OCI-LY1 (cell line): Measurements from ENCODE around the gene SV2A.
"Not testable (repeated sequence)": the region's sequence is repeated elsewhere in the genome, so short reads cannot be mapped to it uniquely, and the experiment has no call there.

Source experiments
- H2AFZ ChIP-seq: fragments of 200-600 bp; sonication (generic), shearing (Covaris generic); 2 replicates; pipeline ENCODE4 v1.6.0; 2014; ENCODE audit warnings: antibody characterized with exemption, mild to moderate bottlenecking, low read length
- H3F3A ChIP-seq: fragments of 200-600 bp; sonication (generic), shearing (Covaris generic); 2 replicates; pipeline ENCODE4 v1.6.0; 2014; ENCODE audit warnings: mild to moderate bottlenecking, antibody characterized with exemption, low read length, moderate library complexity; ENCODE audit not compliant: insufficient read depth
- H3K27ac ChIP-seq: fragments of 200-600 bp; sonication (generic); 2 replicates; pipeline ENCODE4 v1.5.1; 2014; ENCODE audit warnings: low read length, mixed run types, mild to moderate bottlenecking, low read depth; ENCODE audit not compliant: poor library complexity, severe bottlenecking
- H3K27me3 ChIP-seq: fragments of 200-600 bp; sonication (generic); 2 replicates; pipeline ENCODE4 v1.6.0; 2014; ENCODE audit warnings: antibody characterized with exemption, mild to moderate bottlenecking, low read length, moderate library complexity; ENCODE audit not compliant: insufficient read depth
- H3K36me3 ChIP-seq: fragments of 200-600 bp; sonication (generic); 2 replicates; pipeline ENCODE4 v1.6.1; 2014; ENCODE audit warnings: mild to moderate bottlenecking, antibody characterized with exemption, low read length, moderate library complexity, mixed read lengths; ENCODE audit not compliant: insufficient read depth
- H3K4me1 ChIP-seq: fragments of 200-600 bp; sonication (generic); 2 replicates; pipeline ENCODE4 v1.5.1; 2014; ENCODE audit warnings: mild to moderate bottlenecking, low read length, moderate library complexity; ENCODE audit not compliant: insufficient read depth, severe bottlenecking
- H3K4me2 ChIP-seq: fragments of 200-600 bp; sonication (generic), shearing (Covaris generic); 2 replicates; pipeline ENCODE4 v1.6.1; 2014; ENCODE audit warnings: low read length
- H3K4me3 ChIP-seq: fragments of 200-600 bp; sonication (generic); 2 replicates; pipeline ENCODE4 v1.5.1; 2014; ENCODE audit warnings: low read length, low read depth, mild to moderate bottlenecking, mixed read lengths; ENCODE audit not compliant: poor library complexity, severe bottlenecking
- H3K79me2 ChIP-seq: fragments of 200-600 bp; shearing (Covaris generic); 2 replicates; pipeline ENCODE4 v1.6.1; 2016; ENCODE audit warnings: mixed run types, low read length, mixed read lengths; ENCODE audit not compliant: insufficient read depth
- H3K9ac ChIP-seq: fragments of 200-600 bp; sonication (generic), shearing (Covaris generic); 2 replicates; pipeline ENCODE4 v1.6.1; 2014; ENCODE audit warnings: mild to moderate bottlenecking, low read length, mixed read lengths
- H3K9me2 ChIP-seq: fragments of 200-600 bp; sonication (generic), shearing (Covaris generic); 2 replicates; pipeline ENCODE4 v1.6.1; 2014; ENCODE audit warnings: low read depth, mild to moderate bottlenecking, low read length, mixed read lengths
- H3K9me3 ChIP-seq: fragments of 200-600 bp; shearing (Covaris generic); 2 replicates; pipeline ENCODE4 v1.6.1; 2014; ENCODE audit warnings: low read length, mixed read lengths
- H4K20me1 ChIP-seq: fragments of 200-600 bp; sonication (generic), shearing (Covaris generic); 2 replicates; pipeline ENCODE4 v1.6.0; 2016; ENCODE audit warnings: mild to moderate bottlenecking, low read length; ENCODE audit not compliant: insufficient read depth
- EZH2 ChIP-seq: fragments of 200-600 bp; sonication (generic), shearing (Covaris generic); IDR thresholded peaks from 2 replicates; pipeline ENCODE4 v1.8.0; 2017; ENCODE audit warnings: borderline replicate concordance, mixed run types, mild to moderate bottlenecking, antibody characterized with exemption, low read length, moderate library complexity, mixed read lengths
- TF ChIP-seq, protein P1 (sequence below): fragments of 200-600 bp; sonication (generic), shearing (Covaris generic); IDR thresholded peaks from 2 replicates; pipeline ENCODE4 v1.5.1; 2017; ENCODE audit warnings: mild to moderate bottlenecking, antibody characterized with exemption, low read length, moderate library complexity, mixed read lengths

Gene SV2A

GRCh38 chr1:149879556-149879955 lies 38.1 kb downstream of the SV2A start:
- no peaks in the 10 kb centered on the region for H3K27me3 ChIP-seq
- H3K9me3 ChIP-seq, result no peaks in the 10 kb centered on the region
- no peak overlapping the region for H3K9ac ChIP-seq
- H2AFZ ChIP-seq, result no peak overlapping the region
- H3K79me2 ChIP-seq, result no peaks in the 10 kb centered on the region
- no peaks in the 10 kb centered on the region for H4K20me1 ChIP-seq
- H3K9me2 ChIP-seq, result no peaks in the 10 kb centered on the region
- no peak overlapping the region for H3K27ac ChIP-seq
- no peak overlapping the region for H3K4me2 ChIP-seq
- no peak overlapping the region for H3K4me3 ChIP-seq
- no peaks in the 10 kb centered on the region for H3F3A ChIP-seq
- no peaks in the 10 kb centered on the region for H3K36me3 ChIP-seq
- H3K4me1 ChIP-seq, result peaks cover 11% of the 10 kb centered on the region
- TF ChIP-seq EZH2, result no peak
- TF ChIP-seq, protein P1, sequence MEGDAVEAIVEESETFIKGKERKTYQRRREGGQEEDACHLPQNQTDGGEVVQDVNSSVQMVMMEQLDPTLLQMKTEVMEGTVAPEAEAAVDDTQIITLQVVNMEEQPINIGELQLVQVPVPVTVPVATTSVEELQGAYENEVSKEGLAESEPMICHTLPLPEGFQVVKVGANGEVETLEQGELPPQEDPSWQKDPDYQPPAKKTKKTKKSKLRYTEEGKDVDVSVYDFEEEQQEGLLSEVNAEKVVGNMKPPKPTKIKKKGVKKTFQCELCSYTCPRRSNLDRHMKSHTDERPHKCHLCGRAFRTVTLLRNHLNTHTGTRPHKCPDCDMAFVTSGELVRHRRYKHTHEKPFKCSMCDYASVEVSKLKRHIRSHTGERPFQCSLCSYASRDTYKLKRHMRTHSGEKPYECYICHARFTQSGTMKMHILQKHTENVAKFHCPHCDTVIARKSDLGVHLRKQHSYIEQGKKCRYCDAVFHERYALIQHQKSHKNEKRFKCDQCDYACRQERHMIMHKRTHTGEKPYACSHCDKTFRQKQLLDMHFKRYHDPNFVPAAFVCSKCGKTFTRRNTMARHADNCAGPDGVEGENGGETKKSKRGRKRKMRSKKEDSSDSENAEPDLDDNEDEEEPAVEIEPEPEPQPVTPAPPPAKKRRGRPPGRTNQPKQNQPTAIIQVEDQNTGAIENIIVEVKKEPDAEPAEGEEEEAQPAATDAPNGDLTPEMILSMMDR, result no peak

- H3K27me3 ChIP-seq, result no peaks in the 10 kb centered on the region
- H3K79me2 ChIP-seq, result no peaks in the 10 kb centered on the region
- H2AFZ ChIP-seq, result no peak overlapping the region
- H3F3A ChIP-seq, result no peaks in the 10 kb centered on the region
- H4K20me1 ChIP-seq, result no peaks in the 10 kb centered on the region
- no peaks in the 10 kb centered on the region for H3K4me1 ChIP-seq
- H3K9me3 ChIP-seq, result no peaks in the 10 kb centered on the region
- H3K4me2 ChIP-seq, result no peak overlapping the region
- H3K27ac ChIP-seq, result no peak overlapping the region
- H3K36me3 ChIP-seq, result no peaks in the 10 kb centered on the region
- H3K9me2 ChIP-seq, result no peaks in the 10 kb centered on the region
- H3K9ac ChIP-seq, result no peak overlapping the region
- no peak overlapping the region for H3K4me3 ChIP-seq
- TF ChIP-seq, protein P1, result no peak
- TF ChIP-seq EZH2, result no peak
Measured at GRCh38 chr1:149877211-149877946, 40.3 kb downstream of the SV2A start.

DNA sequence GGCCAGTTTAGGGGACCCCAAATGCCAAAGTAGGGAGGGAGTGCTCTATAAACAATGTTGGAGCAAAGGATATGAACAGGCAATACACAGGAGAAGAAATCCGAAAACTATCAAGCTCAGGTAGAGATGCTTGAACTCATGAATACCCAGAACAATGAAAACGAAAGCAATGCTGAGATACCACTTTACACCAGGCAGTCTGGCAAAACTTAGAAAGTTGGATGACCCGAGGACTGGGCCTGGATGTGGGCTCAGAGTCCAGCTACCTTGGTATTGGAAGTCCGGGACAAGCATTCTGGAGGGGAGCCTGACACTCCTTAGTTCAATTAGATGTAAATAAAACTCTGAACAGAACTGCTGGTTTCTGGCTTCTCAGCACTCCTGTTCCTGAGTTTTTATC lies 44.6 kb downstream of the SV2A start:
- H3K9ac ChIP-seq, H3K4me1 ChIP-seq, H3K36me3 ChIP-seq: not testable (repeated sequence)

DNA sequence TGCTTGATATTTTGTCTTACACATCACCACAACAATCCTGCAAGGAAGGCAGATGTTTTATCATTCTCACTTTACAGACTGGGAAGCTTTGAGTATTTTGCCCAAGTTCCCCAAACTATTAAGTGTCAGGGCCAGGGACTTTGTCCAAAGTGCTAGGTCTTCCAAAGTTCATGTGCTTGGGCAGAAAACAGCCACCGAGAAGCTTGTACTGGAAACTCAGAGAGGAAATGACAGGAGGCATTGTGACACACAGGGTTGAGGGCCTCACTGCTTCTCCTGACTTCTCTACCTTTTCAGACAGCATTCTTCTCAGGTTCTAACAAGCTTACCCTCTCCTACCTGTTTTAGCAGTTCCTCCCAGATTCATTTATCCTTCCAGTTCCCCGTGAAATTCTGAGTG lies 50.8 kb downstream of the SV2A start:
- H3K27me3 ChIP-seq, H3K27ac ChIP-seq, H2AFZ ChIP-seq, H3K79me2 ChIP-seq, H3K9ac ChIP-seq, H3K36me3 ChIP-seq, H4K20me1 ChIP-seq, H3K4me3 ChIP-seq, H3F3A ChIP-seq, H3K4me1 ChIP-seq, H3K9me3 ChIP-seq, H3K9me2 ChIP-seq, H3K4me2 ChIP-seq: not testable (repeated sequence)

More for the DNA sequence above, 44.6 kb downstream of the SV2A start:
- H3K4me3 ChIP-seq, H2AFZ ChIP-seq, H3K79me2 ChIP-seq, H3K27me3 ChIP-seq, H3K4me2 ChIP-seq, H3K9me2 ChIP-seq, H3F3A ChIP-seq, H3K27ac ChIP-seq, H4K20me1 ChIP-seq, H3K9me3 ChIP-seq: not testable (repeated sequence)

GRCh38 chr1:149861497-149862054 lies 56.1 kb downstream of the SV2A start:
- not testable (repeated sequence) for H3K27me3 ChIP-seq, H3K4me2 ChIP-seq

DNA sequence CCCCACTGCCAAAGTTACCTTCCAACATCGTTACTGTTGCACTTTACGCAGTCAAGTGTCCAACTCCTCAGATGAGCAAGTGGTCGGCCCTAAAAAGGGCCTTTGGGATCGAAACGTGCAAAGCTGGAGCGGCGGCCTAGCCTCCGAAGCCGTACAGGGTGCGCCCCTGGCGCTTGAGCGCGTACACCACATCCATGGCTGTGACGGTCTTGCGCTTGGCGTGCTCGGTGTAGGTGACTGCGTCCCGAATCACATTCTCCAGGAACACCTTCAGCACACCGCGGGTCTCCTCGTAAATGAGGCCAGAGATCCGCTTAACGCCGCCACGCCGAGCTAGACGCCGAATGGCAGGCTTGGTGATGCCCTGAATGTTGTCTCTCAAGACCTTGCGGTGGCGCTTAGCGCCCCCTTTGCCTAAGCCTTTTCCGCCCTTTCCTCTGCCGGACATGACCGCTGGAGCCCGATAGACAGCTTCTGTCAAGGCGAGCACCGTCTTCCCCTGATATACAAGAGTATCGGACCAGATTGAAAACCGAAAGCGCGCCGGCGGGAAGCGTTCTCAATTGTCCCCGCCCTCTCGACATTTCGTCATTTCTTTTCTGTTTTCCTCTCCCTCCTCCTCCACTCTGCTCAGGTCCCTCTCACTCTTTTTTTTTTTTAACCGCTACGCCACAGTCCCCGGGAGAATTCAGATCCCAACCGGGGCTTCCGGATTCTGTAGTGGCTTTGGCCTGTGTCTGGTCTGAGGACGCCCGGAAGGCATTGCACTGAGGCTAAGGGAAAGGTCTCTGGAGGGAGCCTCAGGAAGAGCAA lies 56.8 kb downstream of the SV2A start:
- H3K4me1 ChIP-seq, H3F3A ChIP-seq, H3K27me3 ChIP-seq, H3K9me3 ChIP-seq, H2AFZ ChIP-seq, H3K79me2 ChIP-seq, H3K9me2 ChIP-seq, H3K27ac ChIP-seq, H3K36me3 ChIP-seq, H3K9ac ChIP-seq, H3K4me3 ChIP-seq, H3K4me2 ChIP-seq, H4K20me1 ChIP-seq: not testable (repeated sequence)

More at GRCh38 chr1:149861497-149862054, 56.1 kb downstream of the SV2A start:
- H4K20me1 ChIP-seq, H3K9me3 ChIP-seq, H3K79me2 ChIP-seq, H3K9me2 ChIP-seq, H3K4me1 ChIP-seq, H3K36me3 ChIP-seq, H2AFZ ChIP-seq, H3K27ac ChIP-seq, H3F3A ChIP-seq, H3K4me3 ChIP-seq, H3K9ac ChIP-seq: not testable (repeated sequence)
